MCF 10A (cell line): ENCODE results near the gene PTPRN. TPM values are rescaled to one million over a fixed set of nuclear protein-coding genes. Genes with fewer than 3 reads are reported as not detected.

Experiments
- BruUV-seq: library from RNA; stranded (reverse); fragments of 400-500 nt; replicated peaks from 2 replicates; lab custom pipeline; 2021; lab: Mats Ljungman, UMichigan
- CTCF ChIA-PET: fragments of 300-600 bp; sonication (Branson Sonifier 250); formaldehyde crosslinking; extraction: SDS; loops from one replicate; lab custom pipeline; 2021; ENCODE audit warnings: antibody characterized with exemption, inconsistent platforms; lab: Yijun Ruan, JAX
- POLR2A ChIA-PET: fragments of 300-600, 350-650 bp; sonication (Branson Sonifier 250); formaldehyde crosslinking; extraction: SDS; loops from one replicate; lab custom pipeline; 2020; ENCODE audit warnings: antibody characterized with exemption, inconsistent platforms; lab: Yijun Ruan, JAX
- DNase-seq: peaks from one replicate; pipeline ENCODE4 v3.0.0-alpha.2; 2018; ENCODE audit not compliant: unreplicated experiment
- H3K27ac Mint-ChIP-seq: one replicate; pipeline ENCODE4 v1.8.0; 2022; ENCODE audit warnings: mild to moderate bottlenecking, low read depth, mixed read lengths; ENCODE audit not compliant: unreplicated experiment
- H3K27me3 Mint-ChIP-seq: one replicate; pipeline ENCODE4 v1.8.0; 2022; ENCODE audit warnings: mixed read lengths; ENCODE audit not compliant: insufficient read depth, unreplicated experiment
- H3K36me3 Mint-ChIP-seq: one replicate; pipeline ENCODE4 v1.8.0; 2022; ENCODE audit warnings: mild to moderate bottlenecking, moderate library complexity, mixed read lengths; ENCODE audit not compliant: insufficient read depth, unreplicated experiment
- H3K4me1 Mint-ChIP-seq: one replicate; pipeline ENCODE4 v1.8.0; 2022; ENCODE audit warnings: mixed read lengths; ENCODE audit not compliant: insufficient read depth, unreplicated experiment
- H3K4me3 Mint-ChIP-seq: one replicate; pipeline ENCODE4 v1.8.0; 2022; ENCODE audit warnings: mild to moderate bottlenecking, moderate library complexity, mixed read lengths; ENCODE audit not compliant: unreplicated experiment
- H3K9me3 Mint-ChIP-seq: one replicate; pipeline ENCODE4 v1.8.0; 2022; ENCODE audit warnings: mixed read lengths; ENCODE audit not compliant: unreplicated experiment
- CTCF ChIP-seq: fragments of 200-600 bp; IDR thresholded peaks from one replicate; pipeline ENCODE4 v1.8.0; 2022; ENCODE audit warnings: antibody characterized with exemption, mild to moderate bottlenecking; ENCODE audit not compliant: unreplicated experiment
- intact Hi-C: fragments of 100-400 bp; cut with micrococcal nuclease; formaldehyde crosslinking; loops from 2 replicates; pipeline ENCODE4 v1.14.1; 2022
- total RNA-seq: library from RNA; stranded (reverse); gene quantifications from 2 replicates; pipeline ENCODE4 v1.2.3, GENCODE V29; 2022

The PTPRN gene
- total RNA-seq, 1 experiment from 2014 or later = not detected

- intact Hi-C loops = loop anchor here (5.0 kb wide), 1 partner anchor 50 kb away; the partner anchor contains the start of genes GLB1L and STK16
- ChIA-PET POLR2A (interaction anchor here (11.1 kb wide), 1 partner anchor 20 kb away, joined by 170 read pairs; the partner anchor contains the start of gene DNAJB2), CTCF (interaction anchor here (0.5 to 17.4 kb wide), 9 partner anchors 16 to 453 kb away, joined by 3 to 445 read pairs (median 15); partner anchors contain the start of genes ABCB6, ANKZF1, ATG9A and DNAJB2)
- no peak overlapping the region for H3K27ac Mint-ChIP-seq
- no peaks in the 10 kb centered on the region for H3K9me3 Mint-ChIP-seq
- H3K36me3 Mint-ChIP-seq = peaks cover 6% of the 10 kb centered on the region
- peaks cover 24% of the 10 kb centered on the region for H3K27me3 Mint-ChIP-seq
- H3K4me1 Mint-ChIP-seq = peaks cover 11% of the 10 kb centered on the region
- no peak for TF ChIP-seq CTCF
- no peak overlapping the region for H3K4me3 Mint-ChIP-seq
- no peak for DNase-seq
- no TSS peak for BruUV-seq
Observed at GRCh38 chr2:219296631-219297391, 12.4 kb downstream of the PTPRN start.

DNA sequence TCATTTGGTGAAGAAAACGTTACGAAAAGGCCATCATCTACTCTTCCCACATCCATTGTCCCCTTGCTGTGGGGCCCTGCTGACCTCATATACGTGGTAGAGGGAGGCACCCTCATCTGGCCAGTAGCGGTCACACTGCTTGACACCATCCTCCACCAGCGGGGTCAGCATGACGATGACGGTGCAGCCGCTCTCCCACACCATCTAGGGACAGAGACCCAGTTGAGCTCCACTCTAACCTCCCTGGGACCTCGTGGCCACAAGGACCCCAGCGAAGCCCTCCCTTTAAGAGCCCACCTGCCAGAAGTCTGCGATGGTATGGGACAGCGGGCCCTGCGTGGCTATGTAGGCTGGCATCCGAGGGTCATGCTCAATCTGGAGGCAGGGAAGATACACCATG lies 13.1 kb downstream of the PTPRN start:
- BruUV-seq = no TSS peak
- no peak for TF ChIP-seq CTCF
- Mint-ChIP-seq H3K9me3 (no peaks in the 10 kb centered on the region), H3K4me3 (no peak overlapping the region), H3K27me3 (peaks cover 17% of the 10 kb centered on the region), H3K27ac (peak overlapping the region; percentile 40), H3K36me3 (peaks cover 6% of the 10 kb centered on the region), H3K4me1 (peaks cover 11% of the 10 kb centered on the region)
- CTCF ChIA-PET = interaction anchor here (0.5 to 17.4 kb wide), 17 partner anchors 14 to 657 kb away, joined by 3 to 445 read pairs (median 9); partner anchors contain the start of genes ABCB6, ANKZF1, ATG9A and CNPPD1
- DNase-seq = no peak
- POLR2A ChIA-PET = interaction anchor here (1.7 to 11.1 kb wide), 6 partner anchors 19 to 120 kb away, joined by 6 to 170 read pairs (median 26); partner anchors contain the start of genes ANKZF1, ATG9A, CNPPD1 and DNAJB2
- intact Hi-C loops = loop anchor here (5.0 kb wide), 1 partner anchor 49 kb away; the partner anchor contains the start of genes GLB1L and STK16

DNA sequence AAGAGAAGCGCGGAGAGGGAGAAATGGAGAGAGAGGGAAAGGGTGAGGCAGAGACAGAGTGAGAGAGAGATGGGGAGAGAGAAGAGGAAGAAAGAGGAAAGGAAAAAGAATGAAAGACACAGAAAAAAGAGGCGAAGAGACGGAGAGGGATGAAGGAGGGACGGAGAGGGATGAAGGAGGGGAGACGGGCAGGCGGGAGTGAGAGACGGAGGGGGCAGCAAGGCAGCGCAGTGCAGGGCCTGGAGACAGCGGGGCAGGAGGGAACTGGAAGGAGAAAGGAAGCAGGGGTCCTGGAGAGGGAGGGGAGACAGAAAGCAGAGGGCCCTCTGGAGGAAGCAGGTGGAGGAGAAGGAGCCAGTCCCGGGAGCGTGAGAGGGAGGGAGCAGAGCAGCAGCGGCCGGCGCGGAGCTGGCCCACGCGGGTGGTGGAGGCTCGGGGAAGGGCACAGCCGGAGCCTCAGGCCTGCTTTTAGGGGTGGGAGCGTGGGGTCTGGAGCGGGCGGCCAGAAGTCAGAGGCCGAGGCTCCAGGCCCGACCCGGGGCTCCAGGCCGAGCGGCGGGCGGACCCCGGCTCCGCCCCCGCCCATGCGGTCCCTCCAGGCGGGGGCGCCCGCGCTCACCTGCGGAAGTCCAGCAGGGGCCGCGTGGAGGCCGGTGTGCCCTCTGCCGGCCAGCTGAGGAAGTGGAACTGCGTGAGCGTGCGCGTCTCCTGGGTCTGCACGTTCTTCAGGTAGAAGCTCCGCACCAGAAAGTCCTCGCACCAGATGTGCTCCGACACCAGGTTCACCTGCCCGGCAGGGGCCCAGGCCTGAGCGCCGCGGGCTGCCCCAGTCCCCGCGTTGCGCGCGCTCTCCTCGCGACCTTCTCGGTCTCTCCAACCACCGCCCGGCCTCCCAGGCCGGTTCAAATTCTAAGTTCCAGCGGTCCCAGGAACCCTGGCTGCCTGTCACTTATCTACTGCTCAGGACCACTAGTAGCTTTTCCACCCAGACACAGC lies 14.5 kb downstream of the PTPRN start:
- Mint-ChIP-seq H3K4me3 (peak overlapping the region; percentile 68), H3K9me3 (no peaks in the 10 kb centered on the region), H3K4me1 (peaks cover 17% of the 10 kb centered on the region), H3K36me3 (peaks cover 6% of the 10 kb centered on the region), H3K27ac (peak overlapping the region; percentile 40), H3K27me3 (peaks cover 2% of the 10 kb centered on the region)
- ChIA-PET POLR2A (interaction anchor here (0.6 to 11.1 kb wide), 14 partner anchors 17 to 135 kb away, joined by 3 to 170 read pairs (median 8); partner anchors contain the start of genes ANKZF1, ATG9A, CNPPD1 and DNAJB2), CTCF (interaction anchor here (0.5 to 17.4 kb wide), 61 partner anchors 9 to 731 kb away, joined by 3 to 445 read pairs (median 5); partner anchors contain the start of genes ABCB6, ANKZF1, ATG9A and CNPPD1)
- DNase-seq = peak; percentile 79
- no TSS peak for BruUV-seq
- peak; percentile 99 for TF ChIP-seq CTCF
- intact Hi-C loops = loop anchor here (2.0 to 5.0 kb wide), 4 partner anchors 16 to 124 kb away; partner anchors contain the start of genes ANKZF1, ATG9A, DNAJB2 and GLB1L
